Activated CD4-positive, alpha-beta T cell treated with anti-CD3 and anti-CD28 coated beads, Interleukin-10, Interleukin-2, amounts not matched to agents 100 ng/mL and 50 ng/mL, durations not matched to agents 16 hours and 8 hours (primary cell): ENCODE measurements around the gene MIA3.
"Not testable (repeated sequence)": the region's sequence is repeated elsewhere in the genome, so short reads cannot be mapped to it uniquely, and the experiment has no call there.

ENCODE experiments used
- DNase-seq: peaks from one replicate; pipeline ENCODE4 v3.0.0-alpha.2; 2020

Gene MIA3, protein sequence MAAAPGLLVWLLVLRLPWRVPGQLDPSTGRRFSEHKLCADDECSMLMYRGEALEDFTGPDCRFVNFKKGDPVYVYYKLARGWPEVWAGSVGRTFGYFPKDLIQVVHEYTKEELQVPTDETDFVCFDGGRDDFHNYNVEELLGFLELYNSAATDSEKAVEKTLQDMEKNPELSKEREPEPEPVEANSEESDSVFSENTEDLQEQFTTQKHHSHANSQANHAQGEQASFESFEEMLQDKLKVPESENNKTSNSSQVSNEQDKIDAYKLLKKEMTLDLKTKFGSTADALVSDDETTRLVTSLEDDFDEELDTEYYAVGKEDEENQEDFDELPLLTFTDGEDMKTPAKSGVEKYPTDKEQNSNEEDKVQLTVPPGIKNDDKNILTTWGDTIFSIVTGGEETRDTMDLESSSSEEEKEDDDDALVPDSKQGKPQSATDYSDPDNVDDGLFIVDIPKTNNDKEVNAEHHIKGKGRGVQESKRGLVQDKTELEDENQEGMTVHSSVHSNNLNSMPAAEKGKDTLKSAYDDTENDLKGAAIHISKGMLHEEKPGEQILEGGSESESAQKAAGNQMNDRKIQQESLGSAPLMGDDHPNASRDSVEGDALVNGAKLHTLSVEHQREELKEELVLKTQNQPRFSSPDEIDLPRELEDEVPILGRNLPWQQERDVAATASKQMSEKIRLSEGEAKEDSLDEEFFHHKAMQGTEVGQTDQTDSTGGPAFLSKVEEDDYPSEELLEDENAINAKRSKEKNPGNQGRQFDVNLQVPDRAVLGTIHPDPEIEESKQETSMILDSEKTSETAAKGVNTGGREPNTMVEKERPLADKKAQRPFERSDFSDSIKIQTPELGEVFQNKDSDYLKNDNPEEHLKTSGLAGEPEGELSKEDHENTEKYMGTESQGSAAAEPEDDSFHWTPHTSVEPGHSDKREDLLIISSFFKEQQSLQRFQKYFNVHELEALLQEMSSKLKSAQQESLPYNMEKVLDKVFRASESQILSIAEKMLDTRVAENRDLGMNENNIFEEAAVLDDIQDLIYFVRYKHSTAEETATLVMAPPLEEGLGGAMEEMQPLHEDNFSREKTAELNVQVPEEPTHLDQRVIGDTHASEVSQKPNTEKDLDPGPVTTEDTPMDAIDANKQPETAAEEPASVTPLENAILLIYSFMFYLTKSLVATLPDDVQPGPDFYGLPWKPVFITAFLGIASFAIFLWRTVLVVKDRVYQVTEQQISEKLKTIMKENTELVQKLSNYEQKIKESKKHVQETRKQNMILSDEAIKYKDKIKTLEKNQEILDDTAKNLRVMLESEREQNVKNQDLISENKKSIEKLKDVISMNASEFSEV (N-terminal part only)

DNA sequence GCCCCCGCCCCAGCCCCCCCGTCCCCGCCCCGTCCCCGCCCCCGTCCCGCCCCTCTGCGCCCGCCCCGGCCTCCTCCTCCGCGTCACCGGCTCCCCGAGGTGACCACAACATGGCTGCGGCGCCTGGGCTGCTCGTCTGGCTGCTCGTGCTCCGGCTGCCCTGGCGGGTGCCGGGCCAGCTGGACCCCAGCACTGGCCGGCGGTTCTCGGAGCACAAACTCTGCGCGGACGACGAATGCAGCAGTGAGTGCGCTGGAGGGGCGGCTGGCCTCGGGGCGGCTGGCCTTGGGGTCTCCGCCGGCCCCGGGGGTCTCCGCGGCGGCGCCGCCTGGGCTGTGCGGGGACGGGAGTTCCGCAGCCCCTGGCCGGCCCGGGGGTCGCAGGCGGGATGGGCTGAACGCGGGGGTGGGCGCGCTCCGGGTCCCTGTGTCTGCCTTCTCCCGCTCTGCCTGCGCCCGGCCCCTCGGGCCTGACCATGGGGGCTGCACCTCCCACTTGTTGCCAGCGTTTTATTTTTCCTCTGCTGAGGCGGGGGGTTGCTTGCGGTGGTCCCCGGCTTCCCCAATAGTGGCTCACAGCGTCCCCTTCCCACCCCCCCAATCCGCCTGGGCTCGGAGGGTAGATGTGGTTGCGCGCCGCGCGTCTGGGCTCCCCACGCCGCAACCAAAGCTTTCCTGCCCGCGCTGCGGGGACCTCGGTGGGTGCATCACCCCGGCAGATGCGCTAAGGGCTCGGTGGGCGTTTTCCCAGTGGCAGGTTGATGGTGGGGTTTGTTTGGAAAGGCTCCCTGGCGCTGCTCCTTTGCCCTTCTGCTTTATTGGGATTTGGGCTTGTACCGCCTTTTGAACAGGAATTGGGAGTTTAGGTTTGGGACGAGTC, at the start of gene MIA3:
MIA3 (plus strand) TSS at position 97 of the 879 bp plus-strand sequence; CDS start at position 111, 14 bp downstream.
- DNase-seq, result peak; percentile 15

DNA sequence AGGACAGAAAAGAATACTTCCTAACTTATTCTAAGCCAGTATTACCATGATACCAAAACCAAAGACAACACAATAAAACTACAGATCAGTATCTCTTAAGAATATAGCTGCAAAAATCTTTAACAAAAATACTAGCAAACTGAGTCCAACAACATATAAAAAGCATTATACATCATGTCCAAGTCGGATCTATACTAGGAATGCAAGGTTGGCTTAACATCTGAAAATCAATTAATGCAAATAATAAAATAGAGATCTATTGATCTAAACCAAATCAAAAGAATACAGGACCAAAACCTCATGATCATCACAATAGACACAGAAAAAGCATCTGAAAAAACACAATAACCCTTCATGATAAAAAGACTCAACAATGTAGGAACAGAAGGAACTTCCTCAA, 47.1 kb upstream of the MIA3 start:
- DNase-seq, result no peak

DNA sequence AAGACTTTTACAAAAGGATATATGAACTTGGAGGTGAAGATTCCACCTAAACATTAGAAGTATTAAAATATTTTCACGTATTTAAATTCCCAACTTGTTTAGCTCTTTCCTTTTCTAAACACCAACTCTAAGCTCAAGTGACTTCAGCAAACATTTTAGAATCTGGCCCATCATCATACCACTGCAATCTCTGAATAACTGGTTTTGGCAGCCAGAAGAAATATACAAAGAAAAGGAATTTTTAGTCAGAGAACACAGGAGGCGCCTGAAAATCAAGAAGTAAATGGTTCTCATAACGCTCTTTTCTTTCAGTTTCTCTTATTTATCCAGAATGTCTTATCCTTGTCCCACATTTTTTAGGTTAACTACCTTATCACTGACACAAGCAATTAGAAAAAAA, 38.6 kb upstream of the MIA3 start:
- DNase-seq, result no peak

DNA sequence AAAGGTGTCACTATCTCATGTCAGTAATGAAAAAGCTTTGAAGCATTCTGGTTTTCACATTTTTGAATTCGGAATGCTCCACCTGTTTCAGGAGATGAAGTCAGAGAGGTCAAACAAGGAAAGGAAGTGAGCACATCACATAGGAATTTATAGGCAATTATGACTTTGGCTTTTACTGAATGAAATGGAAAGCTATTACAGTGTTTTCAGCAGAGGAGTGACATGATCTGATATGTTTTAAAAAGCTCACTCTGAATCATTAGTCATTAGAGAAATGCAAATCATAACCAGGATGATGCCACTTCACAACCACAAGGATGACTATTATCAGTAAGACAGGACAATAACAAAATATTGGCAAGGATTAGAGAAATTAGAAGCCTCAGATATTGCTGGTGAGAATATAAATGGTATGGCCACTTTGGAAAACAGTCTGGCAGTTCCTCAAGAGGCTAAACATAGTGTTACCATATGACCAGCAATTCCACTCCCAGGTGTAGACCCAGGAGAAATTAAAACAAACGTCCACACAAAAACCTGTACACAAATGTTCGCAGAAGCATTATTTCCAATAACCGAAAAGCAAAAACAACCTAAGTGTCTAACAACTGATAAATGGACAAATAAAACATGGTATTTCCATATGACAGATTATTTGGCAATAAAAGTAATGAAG, 35.7 kb upstream of the MIA3 start:
- peak; percentile 22 for DNase-seq

DNA sequence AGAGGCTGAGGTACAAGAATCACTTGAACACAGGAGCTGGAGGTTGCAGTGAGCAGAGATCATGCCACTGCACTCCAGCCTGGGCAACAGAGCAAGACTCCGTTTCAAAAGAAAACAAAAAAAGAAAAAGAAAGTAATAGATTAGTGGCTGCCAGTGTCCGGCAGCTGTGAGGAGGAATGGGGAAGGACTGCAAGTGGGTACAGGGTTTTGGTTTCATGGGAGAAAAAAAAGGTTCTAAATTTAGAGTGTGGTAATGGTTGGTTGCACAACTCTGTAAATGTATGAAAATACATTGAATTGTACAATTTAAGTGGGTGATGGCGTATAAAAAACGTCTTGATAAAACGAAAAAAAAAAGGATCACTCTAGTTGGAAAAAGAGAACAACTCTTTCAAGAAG, 34.8 kb upstream of the MIA3 start:
- DNase-seq, result no peak

DNA sequence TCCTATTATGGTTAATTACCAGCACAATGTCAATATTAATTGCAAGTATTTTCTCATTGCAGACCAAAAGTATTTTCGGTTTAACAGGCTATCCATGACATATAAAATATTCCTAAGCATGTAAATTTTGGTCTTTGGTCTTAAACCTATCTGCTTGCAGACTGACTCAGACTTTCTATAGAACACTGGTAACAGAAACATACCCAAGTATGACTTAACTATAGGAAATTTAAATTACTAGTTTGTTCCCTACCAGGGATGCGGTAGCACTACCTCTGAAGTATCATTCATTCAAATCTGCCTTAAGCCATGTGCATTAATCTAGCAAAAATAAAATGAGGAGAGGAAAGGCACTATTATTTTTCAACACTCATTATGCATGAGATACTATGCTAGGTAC, 31.1 kb upstream of the MIA3 start:
- no peak for DNase-seq

DNA sequence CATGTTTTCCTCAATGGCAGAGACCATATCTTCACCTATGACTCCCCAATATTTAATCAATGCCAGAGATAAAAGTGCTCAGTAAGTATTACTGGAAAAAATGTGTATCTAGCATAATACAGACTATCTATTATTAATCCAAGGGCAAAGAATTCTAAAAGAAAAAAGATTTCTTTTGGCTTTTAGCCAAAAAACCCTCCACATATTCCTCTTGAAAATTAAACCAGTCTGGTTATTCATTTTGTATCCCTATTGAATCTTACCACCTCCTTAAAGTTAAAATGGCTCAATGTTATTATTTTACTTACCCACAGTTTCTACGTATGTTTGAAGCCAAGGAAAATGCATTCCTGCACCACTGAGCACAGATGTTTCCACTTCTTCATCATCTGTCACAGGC, 29.8 kb upstream of the MIA3 start:
- DNase-seq, result no peak

DNA sequence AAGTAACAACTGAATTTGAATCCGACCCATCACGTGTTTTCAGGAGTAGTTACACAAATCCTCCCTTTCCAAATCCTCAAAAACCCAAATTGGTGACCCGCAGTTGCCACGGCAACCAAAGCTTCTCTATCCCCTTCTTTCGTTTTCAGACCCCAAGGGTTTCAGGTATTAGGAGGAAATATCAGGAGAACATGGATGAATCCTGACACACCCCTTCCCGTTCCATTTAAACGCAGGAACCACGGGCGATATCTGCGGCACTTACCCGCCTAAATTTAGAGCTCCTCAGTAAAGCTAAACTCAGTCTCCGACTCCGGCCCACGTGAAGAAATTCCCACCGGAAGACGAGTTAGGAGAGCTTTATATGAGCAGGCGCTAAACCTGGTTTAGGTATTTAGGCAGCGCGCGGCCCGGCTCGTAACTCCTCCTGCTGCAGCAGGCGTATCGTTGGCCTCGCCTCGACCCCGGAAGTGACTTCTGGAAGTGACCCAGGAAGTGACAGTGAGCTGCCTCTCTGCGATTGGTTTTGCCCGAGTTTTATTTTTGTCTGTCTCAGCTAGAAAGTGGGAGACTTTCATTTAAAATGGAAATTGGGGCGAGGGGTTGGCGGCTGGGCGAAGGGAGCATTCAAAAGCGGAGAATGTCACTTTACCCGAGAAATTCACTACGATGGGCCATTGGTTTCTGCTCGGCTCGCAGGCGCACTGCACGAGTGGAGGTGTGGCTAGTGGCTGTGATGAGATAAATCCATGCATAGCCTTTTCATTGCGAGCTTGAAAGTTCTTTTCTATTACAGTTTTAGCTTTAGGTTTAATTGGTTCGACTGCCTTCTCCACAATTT, 28.2 kb upstream of the MIA3 start, which contains the start of gene TAF1A:
TAF1A (minus strand) TSS at position 472 of the 841 bp plus-strand sequence.
- DNase-seq, result peak; percentile 91

DNA sequence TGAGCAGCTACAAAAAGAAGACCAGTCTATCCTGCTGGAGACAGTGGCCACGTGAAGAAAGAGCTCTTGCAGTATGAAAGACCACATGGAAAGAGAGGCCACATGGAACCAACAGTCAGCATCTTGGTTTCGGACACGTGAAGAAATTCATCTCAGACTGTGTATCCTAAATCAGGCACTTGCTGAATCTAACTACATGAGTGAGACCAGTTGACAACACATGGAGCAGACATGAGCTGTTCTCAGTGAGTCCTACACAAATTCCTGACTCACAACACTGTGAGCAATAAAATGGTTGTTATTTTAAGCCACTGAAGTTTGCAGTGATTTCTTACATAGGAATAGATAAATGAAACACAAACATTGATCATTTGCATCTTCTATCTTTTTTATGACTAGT, 25.7 kb upstream of the MIA3 start:
- no peak for DNase-seq

DNA sequence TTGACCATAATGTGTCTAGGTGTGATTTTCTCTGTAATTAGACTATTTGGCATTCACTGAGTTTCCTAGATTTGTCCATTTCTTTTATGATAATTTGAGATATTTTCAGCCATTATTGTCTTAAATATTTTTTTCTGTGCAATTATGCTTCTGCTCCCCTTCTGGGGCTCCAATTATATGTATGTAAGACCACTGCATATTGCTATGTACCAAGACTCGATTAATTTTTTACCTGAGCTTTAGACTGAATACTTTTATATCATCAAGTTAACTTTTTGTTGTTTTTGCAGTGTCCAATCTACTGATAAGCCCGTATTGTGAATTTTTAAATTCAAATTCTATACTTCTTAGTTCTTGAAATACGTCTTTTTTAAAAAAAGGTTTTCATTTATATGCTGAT, 23.1 kb upstream of the MIA3 start:
- no peak for DNase-seq

DNA sequence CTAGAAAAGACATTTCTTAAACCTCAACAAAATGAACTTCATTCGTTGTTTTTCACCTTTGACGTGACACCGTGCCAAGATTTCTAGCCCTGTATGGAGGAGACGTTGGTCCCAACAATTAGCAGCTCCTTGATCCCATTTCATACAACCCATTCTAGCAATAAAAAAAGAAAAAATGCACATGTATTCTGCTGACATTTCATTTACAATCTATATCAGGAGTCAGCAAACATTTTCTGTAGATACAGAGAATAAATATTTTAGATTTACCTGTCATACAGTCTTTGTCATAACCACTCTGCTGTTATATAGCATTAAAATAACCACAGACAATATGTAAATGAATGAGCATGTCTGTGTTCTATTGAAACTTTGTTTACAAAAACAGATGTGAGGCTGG, 21.2 kb upstream of the MIA3 start:
- no peak for DNase-seq

DNA sequence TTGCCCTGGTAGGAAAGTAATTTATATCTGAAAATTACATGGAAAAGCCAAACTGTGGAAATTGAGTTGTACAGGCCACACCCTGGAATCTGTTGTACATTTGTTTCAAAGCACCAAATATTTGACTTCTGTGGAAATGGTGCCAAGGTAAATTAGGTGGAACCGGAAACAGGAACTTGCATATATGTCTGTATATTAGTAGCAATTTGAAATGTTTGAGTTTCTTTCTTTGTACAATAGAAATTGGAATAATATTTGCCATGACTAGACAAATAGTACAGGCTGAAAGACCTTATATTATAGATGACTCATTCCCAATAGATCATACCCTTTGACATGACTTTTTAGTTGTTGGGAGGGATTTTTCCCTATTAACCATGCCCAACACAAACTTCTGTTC, 17.6 kb upstream of the MIA3 start:
- DNase-seq, result no peak

DNA sequence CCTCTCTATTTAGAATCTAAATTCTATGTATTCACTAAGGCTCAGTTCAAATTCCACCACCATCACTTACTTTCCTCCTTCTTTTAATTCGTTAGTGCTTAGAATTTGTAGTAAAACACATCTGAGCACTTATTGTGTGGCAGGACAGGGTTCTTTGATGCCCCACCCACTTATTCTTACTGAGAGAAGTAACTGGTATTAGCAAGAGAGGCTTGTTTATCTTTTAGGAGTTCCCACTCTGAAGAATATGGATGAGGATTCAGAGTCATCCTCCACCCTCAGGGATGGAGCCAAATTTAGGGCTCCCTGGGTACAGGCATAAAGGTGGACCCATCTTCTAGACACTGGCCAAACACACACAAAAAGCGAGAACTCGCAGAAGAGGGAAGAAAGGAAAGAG, 16.6 kb upstream of the MIA3 start:
- DNase-seq, result no peak

DNA sequence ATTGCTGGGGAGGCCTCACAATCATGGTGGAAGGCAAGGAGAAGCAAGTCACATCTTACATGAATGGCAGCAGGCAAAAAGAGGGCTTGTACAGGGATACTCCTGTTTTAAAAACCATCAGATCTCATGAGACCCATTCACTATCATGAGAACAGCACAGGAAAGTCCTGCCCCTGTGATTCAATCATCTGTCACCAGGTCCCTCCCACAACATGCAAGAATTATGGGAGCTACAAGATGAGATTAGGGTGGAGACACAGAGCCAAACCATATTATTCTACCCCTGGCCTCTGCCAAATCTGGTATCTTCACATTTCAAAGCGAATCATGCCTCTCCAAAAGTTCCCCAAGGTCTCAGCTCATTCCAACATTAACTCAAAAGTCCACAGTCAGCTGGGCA, 11.1 kb upstream of the MIA3 start:
- DNase-seq, result no peak

DNA sequence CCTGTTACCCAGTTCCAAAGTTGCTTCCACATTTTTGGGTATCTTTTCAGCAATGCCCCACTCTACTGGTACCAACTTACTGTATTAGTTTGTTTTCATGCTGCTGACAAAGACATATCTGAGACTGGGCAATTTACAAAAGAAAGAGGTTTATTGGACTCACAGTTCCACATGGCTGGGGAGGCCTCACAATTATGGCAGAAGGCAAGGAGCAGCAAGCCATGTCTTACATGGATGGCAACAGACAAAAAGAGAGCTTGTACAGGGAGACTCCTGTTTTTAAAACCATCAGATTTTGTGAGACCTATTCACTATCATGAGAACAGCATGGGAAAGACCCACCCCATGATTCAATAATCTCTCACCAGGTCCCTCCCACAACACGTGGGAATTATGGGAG, 8.8 kb upstream of the MIA3 start:
- not testable (repeated sequence) for DNase-seq

DNA sequence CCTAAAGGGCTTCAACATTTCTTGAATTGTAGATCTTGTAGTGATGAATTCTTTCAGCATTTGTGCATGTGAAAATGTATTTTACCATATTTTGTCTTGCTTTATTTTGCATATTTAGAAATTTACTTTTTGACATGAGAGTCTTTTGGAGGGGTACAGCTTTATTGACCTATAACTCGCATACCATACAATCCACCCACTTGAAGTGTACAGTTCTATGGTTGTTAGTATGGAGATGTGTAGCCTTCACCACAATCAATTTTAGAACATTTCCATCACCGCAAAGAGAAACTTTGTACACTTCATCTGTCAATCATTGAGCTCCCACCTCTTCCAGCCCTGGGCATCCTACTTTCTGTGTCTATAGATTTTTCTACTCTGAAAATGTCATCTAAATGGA, 7.2 kb upstream of the MIA3 start:
- DNase-seq, result no peak

DNA sequence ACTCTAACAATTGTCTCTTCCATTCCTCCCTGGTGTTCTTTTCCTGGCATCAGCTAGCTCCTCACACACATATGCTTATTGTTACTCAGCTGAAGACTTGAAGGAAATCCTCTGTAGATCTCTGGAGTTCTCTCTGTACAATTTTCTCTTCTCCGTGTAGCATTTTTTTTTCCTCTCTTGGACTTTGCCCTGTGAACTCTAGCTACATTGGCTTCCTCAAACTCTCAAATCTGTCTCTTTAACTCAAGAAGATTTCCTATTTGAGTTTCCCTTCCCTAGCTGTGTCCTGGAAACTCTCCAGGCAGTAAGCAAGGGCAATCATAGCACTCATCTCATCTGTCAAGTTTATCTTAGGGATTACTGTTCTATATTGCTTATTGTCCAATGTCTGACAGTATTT, 4.3 kb upstream of the MIA3 start:
- DNase-seq, result no peak

DNA sequence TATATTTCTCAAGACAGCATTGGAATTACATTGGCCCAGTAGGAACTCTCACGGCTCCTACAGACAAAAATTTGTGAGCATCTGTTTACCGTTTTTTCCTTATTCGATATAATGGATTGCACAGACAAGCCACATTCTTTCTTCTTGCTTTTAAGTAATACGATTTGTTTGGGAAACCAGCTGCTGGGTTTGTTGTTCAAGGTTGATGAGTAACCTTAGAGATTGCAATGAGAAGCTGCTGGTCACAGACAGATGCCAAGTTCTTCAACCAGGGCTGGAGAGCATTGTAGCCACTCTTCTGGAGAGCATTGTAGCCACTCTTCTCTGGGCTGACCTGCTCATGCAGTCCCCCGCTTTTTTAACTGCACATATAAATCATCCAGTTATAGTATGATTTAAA, 1.4 kb upstream of the MIA3 start:
- no peak for DNase-seq

DNA sequence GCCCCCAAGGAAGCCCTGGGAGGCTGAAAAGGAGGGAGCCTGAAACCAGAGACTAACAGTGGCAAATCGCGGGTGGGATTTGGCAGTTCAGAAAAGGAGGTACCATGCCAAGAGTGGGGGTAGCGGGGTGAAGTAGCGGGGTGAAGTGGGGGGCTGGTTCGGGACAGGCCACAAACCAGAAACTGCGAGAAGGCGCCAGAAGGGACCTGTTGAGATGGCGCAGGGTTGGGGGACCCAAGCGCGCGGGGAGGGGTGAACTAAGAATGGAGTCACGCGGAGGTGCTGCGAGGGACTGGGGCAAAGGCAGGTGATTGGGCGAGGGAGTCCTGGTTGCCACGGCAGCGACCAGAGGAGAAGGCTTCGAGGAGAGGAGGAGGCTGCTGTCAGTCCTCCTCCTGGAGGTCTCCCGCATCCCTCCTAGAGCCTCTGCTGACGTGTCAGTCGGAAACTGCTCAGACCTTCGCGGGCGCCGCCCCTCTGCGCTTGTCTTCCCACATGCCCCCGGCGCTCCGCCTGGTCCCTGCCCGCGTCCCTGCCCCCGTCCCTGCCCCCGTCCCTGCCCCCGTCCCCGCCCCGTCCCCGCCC, 438 bp upstream of the MIA3 start:
- DNase-seq, result peak; percentile 94
